AG09309 (cell line): Measurements from ENCODE around the gene EXOC4.

ENCODE experiments used
- DNase-seq: peaks from one replicate; pipeline ENCODE4 v3.0.0-alpha.2; 2010; ENCODE audit warnings: low read depth
- H3K4me3 ChIP-seq: 2 replicates; pipeline ENCODE4 v1.5.1; 2011; ENCODE audit warnings: mild to moderate bottlenecking, low read depth, low read length, moderate library complexity; ENCODE audit not compliant: control insufficient read depth
- CTCF ChIP-seq: IDR thresholded peaks from 2 replicates; pipeline ENCODE4 v1.5.1; 2011; ENCODE audit warnings: mild to moderate bottlenecking, low read depth, low read length, inconsistent platforms; ENCODE audit not compliant: insufficient read depth, control insufficient read depth; ENCODE audit errors: missing control alignments

EXOC4 gene

GRCh38 chr7:134037991-134038390, 785.1 kb downstream of the EXOC4 start:
- H3K4me3 ChIP-seq, result no peak overlapping the region
- TF ChIP-seq CTCF, result no peak
- DNase-seq, result no peak

- no peak for TF ChIP-seq CTCF
- no peak for DNase-seq
- no peak overlapping the region for H3K4me3 ChIP-seq
Observed at GRCh38 chr7:134040988-134041387, 788.1 kb downstream of the EXOC4 start.

GRCh38 chr7:134041477-134041876, 788.6 kb downstream of the EXOC4 start:
- no peak overlapping the region for H3K4me3 ChIP-seq
- no peak for DNase-seq
- TF ChIP-seq CTCF, result no peak

GRCh38 chr7:134042307-134042706, 789.4 kb downstream of the EXOC4 start:
- DNase-seq, result no peak
- H3K4me3 ChIP-seq, result no peak overlapping the region
- no peak for TF ChIP-seq CTCF

GRCh38 chr7:134044682-134045081, 791.8 kb downstream of the EXOC4 start:
- no peak overlapping the region for H3K4me3 ChIP-seq
- no peak for TF ChIP-seq CTCF
- DNase-seq, result no peak

- no peak overlapping the region for H3K4me3 ChIP-seq
- no peak for DNase-seq
- TF ChIP-seq CTCF, result no peak
Observed at GRCh38 chr7:134045716-134046115, 792.8 kb downstream of the EXOC4 start.

- no peak for DNase-seq
- H3K4me3 ChIP-seq, result no peak overlapping the region
- no peak for TF ChIP-seq CTCF
Observed at GRCh38 chr7:134046594-134047128, 793.8 kb downstream of the EXOC4 start.
